ENCODE results near the gene MINK1. TPM values are rescaled to one million over a fixed set of nuclear protein-coding genes. Genes with fewer than 3 reads are reported as not detected.
A peak's percentile ranks its signal among the peaks of the same experiment; 100 is the strongest.

The MINK1 gene
- total and polyA plus RNA-seq, 10 of the 15 experiments (the other 5 are each of a cell fraction or from before 2014, with no cell fraction given): 0.08 to 55.6 (median 15.0) TPM

DNA sequence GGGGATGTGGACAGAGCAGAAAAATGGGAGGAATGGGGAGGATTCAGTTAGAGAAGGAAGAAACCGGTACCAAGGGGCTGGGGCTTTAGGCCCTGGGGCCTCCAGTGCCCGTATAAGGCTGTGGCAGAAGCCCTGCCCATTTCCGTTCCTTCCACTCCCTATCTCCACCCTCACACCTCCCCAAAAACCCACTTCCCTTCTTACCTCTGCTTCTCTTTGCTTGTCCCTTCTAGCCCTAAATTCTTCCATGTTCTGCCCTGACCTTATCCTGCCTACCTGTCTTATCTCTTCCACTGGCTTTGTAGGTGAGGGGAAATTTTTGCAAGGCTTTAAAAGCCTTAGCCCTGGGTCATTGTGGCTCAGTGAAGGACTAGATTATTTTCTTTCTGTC, 111.0 kb downstream of the MINK1 start (continued):
- TF ChIP-seq, protein P1, sequence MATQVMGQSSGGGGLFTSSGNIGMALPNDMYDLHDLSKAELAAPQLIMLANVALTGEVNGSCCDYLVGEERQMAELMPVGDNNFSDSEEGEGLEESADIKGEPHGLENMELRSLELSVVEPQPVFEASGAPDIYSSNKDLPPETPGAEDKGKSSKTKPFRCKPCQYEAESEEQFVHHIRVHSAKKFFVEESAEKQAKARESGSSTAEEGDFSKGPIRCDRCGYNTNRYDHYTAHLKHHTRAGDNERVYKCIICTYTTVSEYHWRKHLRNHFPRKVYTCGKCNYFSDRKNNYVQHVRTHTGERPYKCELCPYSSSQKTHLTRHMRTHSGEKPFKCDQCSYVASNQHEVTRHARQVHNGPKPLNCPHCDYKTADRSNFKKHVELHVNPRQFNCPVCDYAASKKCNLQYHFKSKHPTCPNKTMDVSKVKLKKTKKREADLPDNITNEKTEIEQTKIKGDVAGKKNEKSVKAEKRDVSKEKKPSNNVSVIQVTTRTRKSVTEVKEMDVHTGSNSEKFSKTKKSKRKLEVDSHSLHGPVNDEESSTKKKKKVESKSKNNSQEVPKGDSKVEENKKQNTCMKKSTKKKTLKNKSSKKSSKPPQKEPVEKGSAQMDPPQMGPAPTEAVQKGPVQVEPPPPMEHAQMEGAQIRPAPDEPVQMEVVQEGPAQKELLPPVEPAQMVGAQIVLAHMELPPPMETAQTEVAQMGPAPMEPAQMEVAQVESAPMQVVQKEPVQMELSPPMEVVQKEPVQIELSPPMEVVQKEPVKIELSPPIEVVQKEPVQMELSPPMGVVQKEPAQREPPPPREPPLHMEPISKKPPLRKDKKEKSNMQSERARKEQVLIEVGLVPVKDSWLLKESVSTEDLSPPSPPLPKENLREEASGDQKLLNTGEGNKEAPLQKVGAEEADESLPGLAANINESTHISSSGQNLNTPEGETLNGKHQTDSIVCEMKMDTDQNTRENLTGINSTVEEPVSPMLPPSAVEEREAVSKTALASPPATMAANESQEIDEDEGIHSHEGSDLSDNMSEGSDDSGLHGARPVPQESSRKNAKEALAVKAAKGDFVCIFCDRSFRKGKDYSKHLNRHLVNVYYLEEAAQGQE (IDR thresholded peaks at IDR 0.05; ENCODE audit: low read depth, low read length): no peak
- no peak for TF ChIP-seq ATF3 (IDR thresholded peaks at IDR 0.05; ENCODE audit: borderline replicate concordance, extremely low read depth, low read depth, low read length)
- TF ChIP-seq RELA (IDR thresholded peaks at IDR 0.05; ENCODE audit: borderline replicate concordance, partially characterized antibody): no peak
- no peak for TF ChIP-seq RBBP5 (conservative IDR thresholded peaks at IDR 0.05)
- peak; percentile 91 to 95 for TF ChIP-seq SRF (IDR thresholded peaks at IDR 0.05; ENCODE audit: low read depth in 2 of 2, low read length in 2 of 2)
- TF ChIP-seq BCL11A (IDR thresholded peaks at IDR 0.05; ENCODE audit: low read depth, low read length): no peak; the same call in 1 of the 2 replicates
- no peak for TF ChIP-seq IRF3 (IDR thresholded peaks at IDR 0.05)
- no peak for TF ChIP-seq SP1 (IDR thresholded peaks at IDR 0.05; ENCODE audit: low read depth, low read length)
- TF ChIP-seq SMC3 (IDR thresholded peaks at IDR 0.05; ENCODE audit: borderline replicate concordance, low read length): no peak
- TF ChIP-seq BACH1 (IDR thresholded peaks at IDR 0.05; ENCODE audit: borderline replicate concordance): peak; percentile 30
- no peak for TF ChIP-seq SUZ12 (IDR thresholded peaks at IDR 0.05; ENCODE audit: unreplicated experiment)
- TF ChIP-seq MEF2A (IDR thresholded peaks at IDR 0.05; ENCODE audit: insufficient read depth, low read depth, low read length): no peak
- TF ChIP-seq, protein P2, sequence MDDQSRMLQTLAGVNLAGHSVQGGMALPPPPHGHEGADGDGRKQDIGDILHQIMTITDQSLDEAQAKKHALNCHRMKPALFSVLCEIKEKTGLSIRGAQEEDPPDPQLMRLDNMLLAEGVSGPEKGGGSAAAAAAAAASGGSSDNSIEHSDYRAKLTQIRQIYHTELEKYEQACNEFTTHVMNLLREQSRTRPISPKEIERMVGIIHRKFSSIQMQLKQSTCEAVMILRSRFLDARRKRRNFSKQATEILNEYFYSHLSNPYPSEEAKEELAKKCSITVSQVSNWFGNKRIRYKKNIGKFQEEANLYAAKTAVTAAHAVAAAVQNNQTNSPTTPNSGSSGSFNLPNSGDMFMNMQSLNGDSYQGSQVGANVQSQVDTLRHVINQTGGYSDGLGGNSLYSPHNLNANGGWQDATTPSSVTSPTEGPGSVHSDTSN (IDR thresholded peaks at IDR 0.05; ENCODE audit: insufficient replicate concordance, low read depth, low read length): no peak
